ENCODE results near the gene MDP1.

- TF ChIP-seq CTCF (IDR thresholded peaks at IDR 0.05), result no peak
- TF ChIP-seq POLR2A (IDR thresholded peaks at IDR 0.05), result no peak
These were observed 28.9 kb downstream of the MDP1 start for GRCh38 chr14:24186831-24187538.

Data from prostate gland (tissue), 2 donors.